Skeletal muscle cell (primary cell): ENCODE measurements around the gene IQGAP2.
A peak's percentile ranks its signal among the peaks of the same experiment; 100 is the strongest.

Experiments used
- DNase-seq: peaks from one replicate; pipeline ENCODE4 v3.0.0-alpha.2; 2010; ENCODE audit warnings: low read depth
- H3K4me3 ChIP-seq: 2 replicates; pipeline ENCODE4 v1.5.1; 2011; ENCODE audit warnings: low read depth, mild to moderate bottlenecking, control low read depth, low read length, moderate library complexity

Gene IQGAP2

GRCh38 chr5:76383126-76383832 lies 19.8 kb upstream of the IQGAP2 start:
- DNase-seq: no peak
- H3K4me3 ChIP-seq: no peak overlapping the region

GRCh38 chr5:76384189-76384588 lies 18.9 kb upstream of the IQGAP2 start:
- no peak for DNase-seq
- H3K4me3 ChIP-seq: no peak overlapping the region

- H3K4me3 ChIP-seq: no peak overlapping the region
- no peak for DNase-seq
These were observed 18.4 kb upstream of the IQGAP2 start for GRCh38 chr5:76384705-76385104.

GRCh38 chr5:76385540-76385939 lies 17.5 kb upstream of the IQGAP2 start:
- DNase-seq: no peak

GRCh38 chr5:76386360-76386759 lies 16.7 kb upstream of the IQGAP2 start:
- H3K4me3 ChIP-seq: no peak overlapping the region
- no peak for DNase-seq

More at GRCh38 chr5:76385540-76385939, 17.5 kb upstream of the IQGAP2 start:
- no peak overlapping the region for H3K4me3 ChIP-seq

GRCh38 chr5:76388236-76388635 lies 14.8 kb upstream of the IQGAP2 start:
- DNase-seq: no peak
- H3K4me3 ChIP-seq: no peak overlapping the region

- no peak overlapping the region for H3K4me3 ChIP-seq
- DNase-seq: no peak
These were observed 14.1 kb upstream of the IQGAP2 start for GRCh38 chr5:76388791-76389512.

- no peak overlapping the region for H3K4me3 ChIP-seq
- DNase-seq: no peak
These were observed 13.5 kb upstream of the IQGAP2 start for GRCh38 chr5:76389513-76390154.

- no peak overlapping the region for H3K4me3 ChIP-seq
- DNase-seq: no peak
These were observed 12.1 kb upstream of the IQGAP2 start for GRCh38 chr5:76391014-76391413.

- no peak overlapping the region for H3K4me3 ChIP-seq
- DNase-seq: no peak
These were observed 9.9 kb upstream of the IQGAP2 start for GRCh38 chr5:76393035-76393680.

- no peak for DNase-seq
- H3K4me3 ChIP-seq: no peak overlapping the region
These were observed 5.9 kb upstream of the IQGAP2 start for GRCh38 chr5:76397200-76397599.

GRCh38 chr5:76399268-76399667 lies 3.8 kb upstream of the IQGAP2 start:
- H3K4me3 ChIP-seq: no peak overlapping the region
- DNase-seq: no peak

GRCh38 chr5:76400466-76400865 lies 2.6 kb upstream of the IQGAP2 start:
- no peak overlapping the region for H3K4me3 ChIP-seq
- DNase-seq: no peak

GRCh38 chr5:76401801-76402250 lies 1.3 kb upstream of the IQGAP2 start:
- H3K4me3 ChIP-seq: no peak overlapping the region
- no peak for DNase-seq

- DNase-seq: no peak
- peak overlapping the region; percentile 58 for H3K4me3 ChIP-seq
These were observed 717 bp upstream of the IQGAP2 start for GRCh38 chr5:76402251-76402885.

GRCh38 chr5:76403766-76404222 lies 709 bp downstream of the IQGAP2 start:
- DNase-seq: no peak
- H3K4me3 ChIP-seq: peak overlapping the region; percentile 58

- H3K4me3 ChIP-seq: no peak overlapping the region
- no peak for DNase-seq
These were observed 1.4 kb downstream of the IQGAP2 start for GRCh38 chr5:76404223-76405211.

GRCh38 chr5:76406014-76406413 lies 2.9 kb downstream of the IQGAP2 start:
- no peak for DNase-seq
- no peak overlapping the region for H3K4me3 ChIP-seq
